22Rv1 (cell line): Measurements from ENCODE around the gene IFITM1.

Source experiments
- H3K27ac ChIP-seq: fragments of 450-650 bp; 2 replicates; pipeline ENCODE4 v1.5.1; 2017
- CTCF ChIP-seq: fragments of 450-650 bp; IDR thresholded peaks from 2 replicates; pipeline ENCODE4 v1.5.1; 2017; ENCODE audit warnings: mild to moderate bottlenecking
- ZFX ChIP-seq: fragments of 450-650 bp; IDR thresholded peaks from 2 replicates; pipeline ENCODE4 v1.6.1; 2017; ENCODE audit warnings: antibody characterized with exemption, borderline replicate concordance

Gene IFITM1

GRCh38 chr11:280706-281485, 32.9 kb upstream of the IFITM1 start:
- TF ChIP-seq ZFX: no peak
- TF ChIP-seq CTCF: no peak
- peak overlapping the region; percentile 68 for H3K27ac ChIP-seq

- no peak overlapping the region for H3K27ac ChIP-seq
- no peak for TF ChIP-seq CTCF
- no peak for TF ChIP-seq ZFX
Observed at GRCh38 chr11:281486-282161, 32.2 kb upstream of the IFITM1 start.

GRCh38 chr11:282171-282570, 31.7 kb upstream of the IFITM1 start:
- no peak for TF ChIP-seq CTCF
- TF ChIP-seq ZFX: no peak

GRCh38 chr11:282630-283360, 31.0 kb upstream of the IFITM1 start:
- TF ChIP-seq ZFX (no peak), CTCF (no peak)
- H3K27ac ChIP-seq: no peak overlapping the region

More at GRCh38 chr11:282171-282570, 31.7 kb upstream of the IFITM1 start:
- H3K27ac ChIP-seq: no peak overlapping the region

- H3K27ac ChIP-seq: no peak overlapping the region
- no peak for TF ChIP-seq ZFX
- TF ChIP-seq CTCF: no peak
Observed at GRCh38 chr11:283405-284104, 30.3 kb upstream of the IFITM1 start.

- TF ChIP-seq CTCF: no peak
- TF ChIP-seq ZFX: no peak
- no peak overlapping the region for H3K27ac ChIP-seq
Observed at GRCh38 chr11:284105-285020, 29.5 kb upstream of the IFITM1 start.
